Colon (tissue), 2 donors: ENCODE measurements around the gene NEURL2.
"Not testable (repeated sequence)": the region's sequence is repeated elsewhere in the genome, so short reads cannot be mapped to it uniquely, and the experiment has no call there.

Experiments used
- FAIRE-seq: peaks from 2 replicates; lab custom pipeline; 2012; peaks lifted over from hg19 to GRCh38; lab: Jason Lieb, UNC
- donor health status: control.
- donor health status: control.

The NEURL2 gene

DNA sequence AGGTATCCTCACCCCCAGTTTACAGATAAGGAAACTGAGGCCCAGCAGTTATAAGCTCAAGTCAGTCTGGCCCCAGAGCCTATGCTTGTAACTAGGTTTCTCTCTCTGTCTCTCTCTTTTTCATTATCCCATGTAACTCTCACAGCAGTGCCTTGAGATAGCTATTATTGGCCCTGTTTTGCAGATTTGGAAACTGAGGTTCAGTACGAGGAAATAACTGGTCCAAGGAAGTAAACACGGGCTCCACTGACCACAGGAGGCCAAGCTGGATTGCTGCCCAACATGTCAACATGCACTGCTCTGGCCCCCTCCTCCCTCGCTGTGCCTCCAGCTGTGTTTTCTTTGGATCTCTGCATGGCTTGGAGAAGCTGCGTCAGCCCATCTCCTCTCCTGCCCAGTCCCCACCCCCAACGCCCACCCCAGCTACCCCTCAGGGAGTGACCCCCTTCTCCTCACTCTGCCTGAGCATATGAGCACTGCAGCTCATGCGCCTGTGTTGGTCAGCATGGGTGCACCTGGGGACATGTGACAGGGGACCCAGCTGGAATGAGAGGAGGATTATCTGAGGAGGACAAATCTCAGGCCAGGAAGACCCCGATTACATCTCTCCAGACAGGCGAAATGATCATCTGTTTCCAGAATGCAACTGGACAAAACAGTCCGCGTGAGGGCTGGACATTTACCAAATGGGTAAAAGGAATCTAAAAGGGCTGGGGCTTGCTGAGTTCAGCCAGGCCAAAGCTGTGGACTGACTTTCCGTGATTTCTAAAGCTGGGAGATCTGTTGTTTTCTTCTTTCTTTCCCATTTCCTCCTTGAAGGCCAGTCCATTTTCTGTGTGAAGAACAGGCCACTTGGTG, 28.8 kb upstream of the NEURL2 start:
- no peak for FAIRE-seq

DNA sequence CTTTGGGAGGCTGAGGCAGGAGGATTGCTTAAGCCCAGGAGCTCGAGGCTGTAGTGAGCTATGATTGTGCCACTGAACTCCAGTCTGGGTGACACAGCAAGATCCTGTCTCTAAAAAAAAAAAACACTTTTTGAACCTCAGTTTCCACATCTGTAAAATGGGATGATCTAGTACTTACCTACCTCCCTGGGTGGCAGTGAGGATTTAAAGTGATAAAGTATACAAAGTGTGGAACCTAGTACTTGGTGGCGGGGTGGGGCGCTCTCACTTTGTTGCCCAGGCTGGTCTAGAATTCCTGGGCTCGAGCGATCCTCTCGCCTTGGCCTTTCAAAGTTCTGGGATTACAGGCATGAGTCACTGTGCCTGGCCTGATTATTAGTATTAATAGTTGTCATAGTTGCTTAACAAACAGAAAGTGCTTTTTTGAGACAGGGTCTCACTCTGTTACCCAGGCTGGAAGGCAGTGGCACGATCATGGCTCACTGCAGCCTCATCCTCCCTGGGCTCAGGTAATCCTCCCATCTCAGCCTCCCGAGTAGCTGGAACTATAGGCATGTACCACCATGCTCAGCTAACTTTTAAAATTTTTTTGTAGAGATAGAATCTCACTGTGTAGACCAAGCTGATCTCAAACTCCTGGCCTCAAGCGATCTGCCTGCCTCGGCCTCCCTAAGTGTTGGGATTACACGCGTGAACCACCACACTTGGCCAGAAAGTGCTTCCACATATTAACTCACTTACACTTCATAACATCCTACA, 27.9 kb upstream of the NEURL2 start:
- no peak for FAIRE-seq

DNA sequence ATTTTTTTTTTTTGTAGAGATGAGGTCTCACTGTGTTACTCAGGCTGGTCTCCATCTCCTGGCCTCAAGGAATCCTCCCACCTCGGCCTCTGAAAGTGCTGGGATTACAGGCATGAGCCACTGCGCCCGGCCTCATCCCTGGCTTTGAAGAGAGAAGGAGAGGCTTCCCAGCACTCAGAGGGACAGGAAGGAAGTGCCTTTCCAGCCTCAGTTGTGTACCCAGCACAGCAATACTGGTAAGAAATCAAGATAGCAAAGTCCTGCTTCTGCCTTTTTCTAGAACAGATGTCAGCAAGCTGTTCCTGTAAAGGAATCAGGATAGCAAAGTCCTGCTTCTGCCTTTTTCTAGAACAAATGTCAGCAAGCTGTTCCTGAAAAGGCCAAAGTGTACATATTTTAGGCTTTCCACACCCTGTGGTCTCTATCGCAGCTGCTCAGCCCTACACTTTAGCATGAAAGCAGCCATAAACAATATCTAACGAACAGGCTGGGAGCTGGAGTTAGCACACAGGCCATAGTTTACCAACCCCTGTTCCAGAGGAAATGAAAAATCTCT, 27.3 kb upstream of the NEURL2 start:
- no peak for FAIRE-seq

DNA sequence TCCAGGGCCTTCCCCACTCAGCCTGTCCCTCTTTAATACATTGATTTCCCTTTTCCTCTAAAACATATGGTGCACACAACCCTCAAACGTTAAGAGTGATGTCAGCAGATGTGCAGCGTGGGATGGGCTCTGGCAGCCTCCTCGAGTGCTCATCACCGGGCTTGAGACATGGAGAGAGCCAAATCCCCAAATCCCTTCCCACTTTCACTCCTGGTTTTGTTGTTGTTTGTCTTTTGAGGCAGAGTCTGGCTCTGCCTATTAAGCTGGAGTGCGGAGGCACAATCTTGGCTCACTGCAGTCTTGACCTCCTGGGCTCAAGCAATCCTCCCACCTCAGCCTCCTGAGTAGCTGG, 26.8 kb upstream of the NEURL2 start:
- FAIRE-seq = no peak

DNA sequence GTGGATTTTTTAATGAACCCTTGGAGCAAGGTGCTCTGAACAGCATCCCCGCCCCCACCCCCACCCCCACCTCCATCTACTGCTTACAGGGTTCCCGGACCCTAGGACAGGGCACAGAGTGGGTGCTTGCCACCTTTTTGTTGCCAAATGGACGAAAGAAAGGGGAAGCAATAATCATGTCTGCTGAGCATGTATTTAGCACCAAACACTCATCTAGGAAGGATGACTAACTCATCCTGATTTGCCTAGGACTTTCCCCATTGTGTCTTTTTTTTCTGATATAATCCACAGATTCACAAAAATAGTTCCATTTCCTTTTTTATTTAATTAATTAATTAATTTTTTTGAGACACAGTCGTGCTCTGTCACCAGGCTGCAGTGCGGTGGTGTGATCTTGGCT, 22.1 kb upstream of the NEURL2 start:
- FAIRE-seq = no peak

DNA sequence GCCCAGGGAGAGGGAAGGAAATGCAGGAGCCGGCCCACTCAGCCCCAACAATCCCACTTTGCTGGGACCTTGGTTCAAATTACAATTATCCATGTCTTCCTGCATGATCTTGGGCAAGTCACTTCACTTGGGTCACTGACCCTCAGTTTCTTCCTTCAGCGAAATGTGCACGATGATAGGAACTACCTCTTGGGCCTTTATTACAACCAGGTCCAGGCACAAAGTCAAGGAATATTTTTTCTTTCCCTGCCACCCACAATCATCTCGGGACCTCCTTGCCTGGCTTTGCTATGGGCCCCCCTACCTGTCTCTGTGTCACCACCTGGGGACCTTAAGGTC, 21.3 kb upstream of the NEURL2 start:
- no peak for FAIRE-seq

DNA sequence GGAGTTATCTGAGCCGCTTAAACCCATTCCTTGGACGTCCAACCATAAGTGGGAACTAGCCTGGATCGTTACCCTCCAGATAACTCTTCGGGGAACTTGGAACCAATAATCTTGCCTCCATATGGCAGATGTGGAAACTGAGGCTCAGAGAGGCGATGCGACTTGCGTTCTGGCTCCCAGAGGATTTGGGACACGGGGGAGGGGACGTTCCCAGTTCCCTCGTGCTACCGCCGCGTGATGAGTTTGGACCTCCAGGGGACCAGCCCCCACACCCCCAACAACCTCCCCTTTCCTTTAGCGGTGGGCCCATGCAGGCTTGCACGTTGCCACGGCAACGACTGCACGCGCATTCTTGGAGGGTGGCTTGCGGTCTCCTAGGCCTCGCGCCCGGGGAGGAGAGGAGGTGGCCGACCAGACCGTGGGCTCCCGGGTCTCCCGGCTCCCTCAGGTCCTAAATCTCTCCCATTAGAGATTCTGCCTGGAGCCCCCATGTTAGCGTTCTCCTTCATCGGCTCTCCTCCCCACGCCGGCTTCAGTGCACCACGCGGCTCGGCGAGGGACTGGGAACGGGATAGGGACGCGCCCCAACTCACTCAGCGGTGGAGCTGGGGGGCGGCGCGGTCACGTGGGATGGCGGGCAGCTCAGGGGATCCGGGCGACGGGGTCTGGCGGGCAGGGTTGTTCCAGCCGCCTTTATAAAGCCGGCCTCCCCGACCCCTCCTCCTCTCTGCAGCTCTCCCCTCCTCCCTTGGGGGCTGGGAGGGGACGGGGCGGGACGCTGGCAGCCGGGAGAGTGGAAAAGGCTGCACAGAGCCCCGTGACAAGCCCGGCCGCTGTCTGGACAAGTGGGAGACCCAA, 20.7 kb upstream of the NEURL2 start, which contains the start of gene PLTP:
Gene PLTP, minus strand, starts transcription at position 670 of the 858 bp plus-strand sequence. CDS start 703 bp downstream, outside the sequence.
- no peak for FAIRE-seq

DNA sequence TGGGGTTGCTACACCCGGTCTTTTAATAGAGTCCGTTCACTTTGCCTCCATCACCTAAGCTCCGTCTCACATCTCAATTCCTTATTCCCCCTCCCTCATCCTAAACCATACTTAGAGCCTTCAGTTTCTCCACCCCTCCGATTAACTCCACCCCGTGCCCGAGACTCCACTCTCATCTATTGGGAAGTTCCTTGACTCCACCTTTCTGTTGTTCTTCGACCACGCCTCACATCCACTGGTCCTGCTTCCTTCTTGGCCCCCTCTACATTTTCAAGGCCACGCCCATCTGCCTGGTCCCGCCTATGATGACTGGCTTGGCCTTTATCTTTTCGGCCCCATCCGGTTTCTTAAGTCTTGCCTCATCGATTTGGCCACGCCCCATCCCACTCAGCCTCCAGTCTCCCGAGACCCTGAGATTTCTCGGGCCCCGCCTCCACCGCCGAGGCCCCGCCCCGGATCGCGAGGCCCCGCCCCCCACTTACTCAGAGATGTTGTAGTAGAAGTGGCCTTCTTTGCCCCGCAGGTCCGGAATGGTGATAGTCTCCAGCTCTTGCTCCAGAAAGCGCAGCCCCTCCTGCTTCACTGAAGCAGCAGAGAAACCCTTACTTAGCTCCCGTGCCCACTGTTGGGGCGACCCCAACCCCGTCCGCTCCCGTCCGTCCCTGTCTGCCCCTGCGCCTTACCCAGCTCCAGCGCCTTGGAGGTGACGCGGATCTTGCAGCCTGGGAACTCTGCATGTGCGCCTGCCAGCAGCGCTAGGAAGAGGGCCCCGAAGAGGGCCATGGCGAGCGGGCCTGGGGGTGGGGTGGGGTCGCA, 19.9 kb upstream of the NEURL2 start:
- FAIRE-seq = no peak

DNA sequence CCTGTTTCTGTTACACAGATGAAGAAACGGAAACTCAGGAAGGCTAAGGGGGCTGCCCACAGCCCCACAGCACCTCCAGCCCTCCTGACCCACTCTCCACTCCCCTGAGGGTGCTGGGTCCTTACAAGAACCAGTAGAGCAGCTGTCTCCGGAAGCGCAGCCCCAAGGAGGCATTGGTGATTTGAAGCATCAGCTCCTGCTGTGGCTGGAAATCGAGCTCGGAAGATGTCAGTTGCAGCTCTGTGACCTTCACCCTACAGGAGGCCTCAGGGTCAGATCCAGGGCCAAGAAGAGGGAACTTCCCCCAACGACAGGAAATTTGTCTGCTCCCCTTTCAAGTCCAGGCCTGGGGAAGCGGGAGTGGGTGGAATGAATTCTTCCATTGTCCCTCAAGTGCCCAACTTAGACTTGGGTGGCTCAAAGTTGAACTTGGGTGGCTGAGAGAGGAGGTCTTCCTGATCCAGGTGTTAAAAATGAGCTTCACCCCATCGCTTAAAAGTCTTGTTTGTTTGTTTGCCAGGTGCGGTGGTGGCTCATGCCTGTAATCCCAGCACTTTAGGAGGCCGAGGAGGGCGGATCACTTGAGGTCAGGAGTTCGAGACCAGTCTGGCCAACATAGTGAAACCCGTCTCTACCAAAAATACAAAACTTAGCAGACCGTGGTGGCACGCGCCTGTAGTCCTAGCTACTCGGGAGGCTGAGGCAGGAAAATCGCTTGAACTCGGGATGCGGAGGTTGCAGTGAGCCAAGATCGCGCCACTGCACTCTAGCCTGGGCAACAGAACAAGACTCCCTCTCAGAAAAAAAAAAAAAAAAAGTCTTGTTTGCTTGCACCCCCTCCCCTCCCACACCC, 19.0 kb upstream of the NEURL2 start:
- FAIRE-seq = no peak

DNA sequence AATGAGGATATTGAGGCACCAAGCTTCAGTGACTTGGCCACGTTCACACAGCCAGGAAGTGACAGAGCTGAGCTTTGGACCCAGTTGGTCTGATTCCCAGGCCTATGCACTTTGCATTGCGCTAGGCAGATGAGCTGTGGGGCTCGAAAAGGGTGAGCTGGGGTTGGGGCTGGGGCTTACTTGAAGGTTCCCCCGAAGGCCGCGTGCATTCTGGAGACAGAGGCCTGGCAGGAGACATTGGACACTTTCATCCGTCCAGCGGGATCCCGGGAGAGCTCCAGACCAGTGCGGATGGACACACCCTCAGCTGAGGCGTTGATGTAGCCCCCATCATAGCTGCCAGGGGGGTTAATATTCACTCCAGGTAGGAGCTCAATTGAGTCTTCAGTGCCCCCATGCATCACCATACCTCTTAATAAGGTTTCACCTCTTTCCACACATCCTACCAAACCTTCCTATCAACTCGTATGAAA, 18.4 kb upstream of the NEURL2 start:
- no peak for FAIRE-seq

DNA sequence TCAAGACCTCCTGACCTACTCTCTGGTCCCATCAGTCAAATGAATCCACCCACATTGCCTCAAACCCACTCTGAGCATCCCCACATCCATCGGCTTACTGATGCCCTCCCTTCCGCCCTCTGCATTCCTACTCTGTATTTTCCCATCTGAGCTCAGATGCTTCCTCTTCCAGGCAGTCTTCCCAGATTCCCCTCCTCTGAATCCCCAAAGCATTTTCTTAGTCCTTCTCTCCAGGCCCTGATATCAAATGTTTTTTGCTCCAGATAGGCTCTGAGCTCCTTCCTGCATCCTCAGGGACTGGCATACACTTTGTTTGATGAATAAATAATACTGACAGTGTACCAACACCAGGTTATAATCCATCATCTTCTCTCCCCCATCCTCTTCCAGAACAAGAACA, 17.1 kb upstream of the NEURL2 start:
- no peak for FAIRE-seq

DNA sequence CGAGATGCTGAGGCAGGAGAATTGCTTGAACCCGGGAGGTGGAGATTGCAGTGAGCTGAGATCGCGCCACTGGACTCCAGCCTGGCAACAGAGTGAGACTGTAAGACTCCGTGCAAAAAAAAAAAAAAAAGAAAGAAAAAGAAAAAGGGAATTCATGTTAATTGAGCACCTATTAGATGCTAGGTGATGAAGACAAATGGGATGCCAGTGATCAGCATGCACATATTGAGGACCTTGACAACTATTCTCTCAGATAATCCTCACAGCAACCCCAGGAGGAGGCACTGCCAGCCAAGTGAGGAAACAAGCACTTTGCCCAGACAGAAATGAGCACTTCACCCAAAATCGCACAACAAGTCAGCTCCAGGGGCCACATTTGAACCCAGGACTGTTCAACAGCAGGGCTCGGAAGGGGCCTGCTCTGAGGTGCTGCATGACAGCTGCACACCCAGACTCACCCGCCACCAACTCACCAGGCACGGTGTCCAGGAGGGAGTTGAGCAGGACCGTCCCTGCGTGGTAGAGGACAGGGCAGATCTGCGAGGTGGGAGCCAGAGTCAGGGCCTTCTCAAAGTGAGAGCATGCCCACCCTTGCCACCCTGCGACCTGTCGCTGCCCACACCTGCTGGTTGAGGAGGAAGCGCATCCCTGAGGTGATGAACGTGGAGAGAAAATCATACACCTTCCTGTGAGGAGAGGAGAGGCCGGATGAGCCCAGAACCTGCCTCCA, 16.4 kb upstream of the NEURL2 start:
- no peak for FAIRE-seq

DNA sequence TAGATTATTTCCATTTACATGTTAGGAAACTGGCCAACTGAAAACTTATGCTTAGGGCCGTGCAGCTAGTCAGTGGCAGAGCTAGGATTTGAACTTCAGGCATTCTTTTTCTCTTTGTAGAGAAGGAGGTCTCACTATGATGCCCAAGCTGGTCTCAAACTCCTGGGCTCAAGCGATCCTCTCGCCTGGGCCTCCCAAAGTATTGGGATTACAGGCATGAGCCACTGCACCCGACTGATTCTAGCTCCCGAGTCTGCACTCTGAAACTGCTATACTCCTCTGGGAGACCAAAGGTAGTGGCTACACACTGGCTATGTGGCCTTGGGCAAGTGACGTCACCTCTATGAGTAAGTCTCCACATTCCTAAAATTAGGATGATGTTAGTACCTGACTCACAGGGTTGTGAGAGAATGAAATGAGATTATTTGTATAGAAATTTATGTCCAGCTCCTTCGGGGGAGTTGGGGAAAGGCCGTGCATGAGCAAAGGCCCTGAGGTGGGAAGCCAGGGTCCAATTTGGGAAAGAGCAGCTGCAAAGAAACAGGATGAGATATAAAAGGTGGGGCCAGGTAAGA, 14.6 kb upstream of the NEURL2 start:
- no peak for FAIRE-seq

DNA sequence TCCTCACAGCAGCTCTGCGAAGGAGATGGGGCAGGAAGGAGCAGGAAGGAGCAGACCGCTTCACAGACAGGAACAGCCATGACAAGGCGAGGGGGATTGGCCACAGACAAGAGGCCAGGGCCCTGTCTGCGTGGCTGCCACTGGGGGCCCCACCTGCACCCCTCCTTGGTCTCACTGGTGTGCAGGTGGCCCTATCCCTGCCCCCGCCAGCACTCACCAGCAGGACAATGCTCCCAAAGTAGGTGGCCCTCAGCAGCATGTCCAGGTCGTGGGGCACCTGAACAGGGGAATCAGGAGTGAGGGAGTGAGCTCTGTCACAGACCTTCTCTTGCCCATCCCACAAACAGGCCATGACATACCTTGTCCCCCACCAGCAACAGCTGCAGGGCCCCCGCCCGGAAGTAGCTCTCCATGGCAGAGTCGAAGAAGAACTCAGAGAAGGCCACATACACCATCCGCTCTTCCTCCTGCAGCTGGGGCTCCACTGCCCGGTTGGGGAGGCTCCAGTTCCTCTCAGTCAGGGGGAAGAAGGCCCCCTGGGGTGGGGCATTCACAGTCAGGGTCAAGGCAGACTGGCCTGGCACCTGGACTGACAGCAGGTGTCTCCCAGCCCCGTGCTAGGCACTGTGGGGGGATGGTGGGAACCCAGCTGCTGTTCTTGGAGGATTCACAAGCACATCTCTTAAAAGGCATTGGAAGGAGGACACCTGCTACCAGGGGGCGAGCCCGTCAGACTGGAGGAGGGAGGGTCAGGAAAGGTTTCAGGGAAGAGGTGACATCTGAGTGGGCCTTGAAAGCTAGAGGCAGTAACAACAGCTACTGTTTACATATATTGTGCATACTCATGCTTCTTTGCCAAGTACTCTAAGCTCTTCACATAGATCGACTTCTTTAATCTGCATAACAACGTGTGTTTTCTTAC, 13.8 kb upstream of the NEURL2 start:
- FAIRE-seq = no peak

DNA sequence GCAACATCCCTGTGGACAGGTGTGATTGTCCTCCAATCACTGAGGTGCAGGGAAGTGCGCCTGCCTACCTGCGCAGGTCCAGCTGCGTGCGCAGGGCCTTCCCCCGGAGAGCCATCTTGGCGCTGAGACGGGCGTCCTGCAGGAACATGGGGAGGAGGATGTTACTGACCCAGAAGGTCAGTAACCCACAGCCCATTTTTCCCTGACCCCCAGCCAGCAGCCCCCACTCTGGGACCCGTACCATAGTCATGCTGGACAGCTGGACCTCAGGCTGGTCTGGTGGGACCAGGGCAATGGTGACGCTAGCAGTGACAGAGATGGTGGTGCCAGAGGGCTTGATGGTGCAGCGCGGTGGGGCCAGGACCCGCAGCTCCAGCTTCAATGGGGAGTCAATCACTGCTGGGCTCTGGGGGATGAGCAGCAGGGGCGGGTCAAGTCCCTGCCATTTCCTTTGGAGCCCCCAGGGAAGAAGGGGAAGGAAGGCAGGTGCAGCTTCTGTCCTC, 11.2 kb upstream of the NEURL2 start:
- no peak for FAIRE-seq

DNA sequence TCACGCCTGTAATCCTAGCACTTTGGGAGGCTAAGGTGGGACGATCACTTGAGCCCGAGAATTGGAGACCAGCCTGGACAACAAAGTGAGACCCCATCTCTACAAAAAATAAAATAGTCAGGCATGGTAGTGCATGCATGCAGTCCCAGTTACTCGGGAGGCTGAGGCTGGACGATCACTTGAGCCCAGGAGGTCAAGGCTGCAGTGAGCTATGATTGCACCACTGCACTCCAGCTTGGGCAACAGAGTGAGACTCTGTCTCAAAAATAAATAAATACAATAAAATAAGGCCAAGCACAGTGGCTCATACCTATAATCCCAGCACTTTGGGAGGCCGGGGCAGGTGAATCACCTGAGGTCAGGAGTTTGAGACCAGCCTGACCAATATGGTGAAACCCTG, 10.3 kb upstream of the NEURL2 start:
- FAIRE-seq = not testable (repeated sequence)

DNA sequence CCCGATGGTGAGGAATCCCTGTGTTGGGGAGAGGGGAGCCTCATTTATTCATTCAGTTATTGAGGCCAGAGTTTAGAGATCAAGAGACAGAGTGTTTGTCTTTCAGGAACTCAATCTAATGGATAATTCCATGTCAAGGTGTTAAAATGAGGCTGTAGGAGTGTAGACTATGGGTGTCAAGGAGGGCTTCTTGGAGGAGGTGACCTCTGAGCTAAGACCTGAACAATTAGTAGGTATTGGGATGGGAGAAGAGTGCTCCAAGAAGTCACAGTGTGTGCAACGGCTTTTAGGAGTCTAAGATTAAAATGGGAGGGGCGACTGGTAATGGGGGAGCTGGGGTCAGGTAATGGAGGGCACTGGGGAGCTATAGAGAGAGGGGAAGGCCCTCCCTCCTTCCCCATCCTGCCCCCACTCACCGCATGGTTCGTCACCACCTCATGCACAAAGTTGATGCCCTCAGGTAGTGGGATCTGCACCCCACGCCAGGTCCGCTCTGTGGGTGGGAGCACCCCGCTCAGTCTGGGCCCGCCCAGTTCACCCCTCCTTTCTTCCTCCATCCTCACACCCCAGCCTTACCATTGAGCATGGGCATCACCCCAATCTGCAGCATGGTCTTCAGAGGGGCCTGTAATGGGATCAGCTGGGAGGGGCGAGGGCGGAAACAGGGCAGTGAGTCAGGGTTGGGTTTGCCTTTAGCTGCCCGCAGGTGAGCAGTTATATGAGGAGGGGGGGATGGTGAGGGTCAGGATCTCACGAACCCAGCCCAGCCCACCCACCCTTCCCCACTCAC, 8.2 kb upstream of the NEURL2 start:
- no peak for FAIRE-seq
